Subcutaneous adipose tissue (tissue), 4 donors: Measurements from ENCODE around the gene PPP2CA. TPM values are rescaled to one million over a fixed set of nuclear protein-coding genes. Genes with fewer than 3 reads are reported as not detected.

Experiments used
- total RNA-seq, 4 donors: library from RNA; depleted of rRNA; stranded (reverse); fragments of >200 nt; gene quantifications; one replicate each; pipeline ENCODE4 v1.1.0, GENCODE V29; 2016
- TF ChIP-seq, protein P1 (sequence below): fragments of 450-650 bp; IDR thresholded peaks from one replicate; pipeline ENCODE4 v1.5.1; 2016; ENCODE audit warnings: low read depth, mild to moderate bottlenecking, control low read depth, antibody characterized with exemption, moderate library complexity

The PPP2CA gene
- total RNA-seq: 100 to 1,000 TPM in 2 of 4 donors, 10 to 100 TPM in 2; 63.6 to 133 (median 111) TPM

DNA sequence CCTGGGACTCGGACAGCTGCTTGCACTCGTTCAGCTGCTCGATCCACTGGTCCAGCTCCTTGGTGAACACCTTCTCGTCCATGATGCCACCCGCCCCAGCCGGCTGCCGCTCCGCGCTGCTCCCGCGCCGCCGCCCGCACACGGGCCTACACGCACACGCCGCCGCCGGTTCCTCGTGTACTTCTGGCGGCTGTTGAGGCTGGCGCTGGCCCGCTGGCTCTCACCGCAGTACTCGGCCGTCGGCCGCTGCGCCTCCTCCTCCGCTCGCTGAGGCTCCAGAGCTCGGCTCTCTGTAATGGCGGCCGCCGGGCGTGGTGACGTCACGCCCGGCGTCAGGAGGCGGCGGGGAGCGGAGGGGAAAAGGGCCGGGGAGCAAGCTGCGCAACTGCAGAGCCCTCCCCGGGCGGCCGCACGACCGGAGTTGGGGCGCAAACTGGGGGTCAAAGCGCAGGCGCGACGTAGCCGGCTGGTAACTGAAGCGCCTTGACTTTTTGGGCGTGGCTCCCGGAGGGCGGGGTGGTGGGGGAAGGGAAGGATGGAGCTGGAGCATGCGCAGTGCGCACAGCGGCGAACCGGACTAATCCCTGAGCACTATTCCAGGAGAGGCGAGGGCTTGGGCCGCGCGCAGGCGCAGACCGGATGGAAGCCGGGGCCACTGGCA lies at the start of gene PPP2CA:
PPP2CA (minus strand) TSS at position 294 of the 661 bp plus-strand sequence; CDS start at position 82, 212 bp downstream.
- TF ChIP-seq, protein P1, sequence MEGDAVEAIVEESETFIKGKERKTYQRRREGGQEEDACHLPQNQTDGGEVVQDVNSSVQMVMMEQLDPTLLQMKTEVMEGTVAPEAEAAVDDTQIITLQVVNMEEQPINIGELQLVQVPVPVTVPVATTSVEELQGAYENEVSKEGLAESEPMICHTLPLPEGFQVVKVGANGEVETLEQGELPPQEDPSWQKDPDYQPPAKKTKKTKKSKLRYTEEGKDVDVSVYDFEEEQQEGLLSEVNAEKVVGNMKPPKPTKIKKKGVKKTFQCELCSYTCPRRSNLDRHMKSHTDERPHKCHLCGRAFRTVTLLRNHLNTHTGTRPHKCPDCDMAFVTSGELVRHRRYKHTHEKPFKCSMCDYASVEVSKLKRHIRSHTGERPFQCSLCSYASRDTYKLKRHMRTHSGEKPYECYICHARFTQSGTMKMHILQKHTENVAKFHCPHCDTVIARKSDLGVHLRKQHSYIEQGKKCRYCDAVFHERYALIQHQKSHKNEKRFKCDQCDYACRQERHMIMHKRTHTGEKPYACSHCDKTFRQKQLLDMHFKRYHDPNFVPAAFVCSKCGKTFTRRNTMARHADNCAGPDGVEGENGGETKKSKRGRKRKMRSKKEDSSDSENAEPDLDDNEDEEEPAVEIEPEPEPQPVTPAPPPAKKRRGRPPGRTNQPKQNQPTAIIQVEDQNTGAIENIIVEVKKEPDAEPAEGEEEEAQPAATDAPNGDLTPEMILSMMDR: no peak

DNA sequence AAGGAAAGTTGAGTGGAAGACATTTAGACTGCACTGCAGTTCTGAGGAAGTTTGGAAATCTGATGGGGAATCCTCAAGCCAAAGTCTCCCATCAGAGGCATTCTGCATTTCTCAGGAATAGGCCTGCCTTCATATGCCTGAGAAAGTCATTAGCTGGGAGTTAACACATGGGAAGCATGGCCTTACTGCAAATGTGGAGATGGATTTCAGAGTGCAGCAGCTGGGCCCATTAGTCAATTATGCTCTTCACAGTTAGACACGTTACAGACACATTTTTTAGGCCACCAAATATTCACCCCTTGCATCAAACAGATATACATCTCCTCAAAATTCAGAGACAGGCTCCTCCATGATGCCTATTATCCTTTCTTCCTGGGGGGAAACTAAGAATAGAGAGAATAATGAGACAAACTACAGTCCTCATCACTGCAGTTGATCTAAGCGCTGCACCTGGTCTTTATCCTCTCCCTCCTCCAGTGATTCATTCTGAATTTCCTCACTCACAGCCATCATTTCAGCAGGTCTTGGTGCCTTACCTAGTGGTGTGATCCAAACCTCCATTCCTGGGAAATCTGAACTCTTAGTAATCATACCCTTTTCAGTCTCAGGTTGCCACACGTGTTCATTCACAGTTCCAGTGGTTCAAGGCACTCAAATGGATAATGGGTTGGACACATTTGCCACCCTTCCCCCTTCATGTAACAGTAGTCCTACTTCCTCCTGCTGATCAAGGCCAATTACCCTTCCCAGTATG lies 47.9 kb upstream of the PPP2CA start:
- TF ChIP-seq, protein P1: no peak

DNA sequence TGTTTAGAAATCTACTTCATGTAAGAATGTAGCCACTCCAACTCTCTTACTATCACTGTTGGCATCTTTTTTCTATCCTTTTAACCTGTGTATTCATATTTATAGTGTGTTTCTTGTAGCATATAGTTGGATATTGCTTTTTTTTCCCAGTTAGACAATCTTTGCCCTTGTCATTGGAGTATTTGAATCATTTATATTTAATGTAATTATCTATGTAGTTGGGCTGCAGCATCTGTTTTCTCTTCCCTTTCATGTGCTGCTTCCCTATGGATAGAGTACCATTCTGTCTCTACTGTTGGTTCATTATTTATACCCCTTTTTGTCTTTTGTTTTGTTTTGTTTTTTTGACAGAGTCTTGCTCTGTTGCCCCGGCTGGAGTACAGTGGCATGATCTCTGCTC lies 45.2 kb upstream of the PPP2CA start:
- TF ChIP-seq, protein P1: no peak

DNA sequence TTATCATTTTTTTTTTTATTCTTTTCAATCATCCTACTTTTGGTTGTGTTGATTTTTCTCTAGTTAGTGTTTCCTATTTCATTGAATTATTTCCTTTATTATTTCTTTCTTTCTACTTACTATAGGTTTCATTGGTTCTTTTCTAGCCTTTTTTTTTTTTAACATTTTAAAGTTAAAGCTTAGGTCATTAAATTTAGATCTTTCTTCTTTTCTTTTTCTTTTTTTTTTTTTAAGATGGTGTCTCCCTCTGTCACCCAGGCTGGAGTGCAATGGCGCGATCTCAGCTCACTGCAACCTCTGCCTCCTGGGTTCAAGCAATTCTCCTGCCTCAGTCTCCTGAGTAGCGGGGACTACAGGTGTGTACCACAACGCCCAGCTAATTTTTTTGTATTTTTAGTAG lies 43.0 kb upstream of the PPP2CA start:
- TF ChIP-seq, protein P1: no peak

DNA sequence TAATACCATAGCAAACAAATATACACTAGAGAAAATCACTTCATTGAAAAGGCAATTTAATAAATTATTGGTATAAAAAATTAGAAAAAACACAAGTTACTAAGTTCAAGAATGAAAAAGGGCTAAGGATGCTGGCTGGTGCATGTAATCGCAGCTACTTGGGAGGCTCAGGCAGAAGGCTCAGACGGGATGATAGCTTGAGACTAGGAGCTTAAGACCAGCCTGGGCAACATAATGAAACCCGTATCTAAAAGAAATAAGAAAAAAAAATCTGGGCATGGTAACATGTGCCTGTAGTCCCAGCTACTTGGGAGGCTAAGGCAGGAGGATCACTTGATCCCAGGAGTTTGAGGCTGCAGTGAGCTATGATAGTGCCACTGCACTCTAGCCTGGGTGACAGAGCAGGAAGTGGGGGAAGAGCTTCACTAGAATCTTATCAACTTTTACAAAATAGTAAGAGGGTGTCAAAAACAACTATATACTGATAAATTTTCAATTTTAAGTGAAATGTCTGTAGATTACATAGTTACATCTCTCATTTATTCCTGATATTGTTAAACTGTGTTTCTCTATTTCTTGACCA lies 42.2 kb upstream of the PPP2CA start:
- TF ChIP-seq, protein P1: no peak

DNA sequence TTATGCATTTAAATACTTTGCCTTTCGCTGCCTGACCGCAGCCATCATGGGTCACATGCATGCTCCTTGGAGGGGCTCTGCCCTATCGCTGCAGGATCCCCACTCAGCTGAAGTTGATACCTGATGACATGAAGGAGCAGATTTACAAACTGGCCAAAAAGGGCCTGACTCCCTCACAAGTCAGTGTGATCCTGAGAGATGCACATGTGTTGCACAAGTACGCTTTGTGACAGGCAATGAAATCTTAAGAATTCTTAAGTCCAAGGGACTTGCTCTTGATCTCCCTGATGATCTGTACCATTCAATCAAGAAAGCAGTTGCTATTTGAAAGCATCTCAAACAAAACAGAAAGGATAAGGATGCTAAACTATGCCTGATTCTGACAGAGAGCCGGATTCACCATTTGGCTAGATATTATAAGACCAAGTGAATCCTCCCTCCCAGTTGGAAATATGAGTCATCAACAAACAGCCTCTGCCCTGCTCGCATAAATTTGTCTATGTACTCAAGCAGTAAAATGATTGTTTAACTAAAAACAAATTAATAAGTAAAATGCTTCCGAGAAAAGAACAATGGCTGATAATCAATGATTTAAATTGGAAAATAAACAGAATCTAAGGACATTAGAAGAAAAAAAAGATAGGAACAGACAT lies 41.6 kb upstream of the PPP2CA start:
- TF ChIP-seq, protein P1: no peak

DNA sequence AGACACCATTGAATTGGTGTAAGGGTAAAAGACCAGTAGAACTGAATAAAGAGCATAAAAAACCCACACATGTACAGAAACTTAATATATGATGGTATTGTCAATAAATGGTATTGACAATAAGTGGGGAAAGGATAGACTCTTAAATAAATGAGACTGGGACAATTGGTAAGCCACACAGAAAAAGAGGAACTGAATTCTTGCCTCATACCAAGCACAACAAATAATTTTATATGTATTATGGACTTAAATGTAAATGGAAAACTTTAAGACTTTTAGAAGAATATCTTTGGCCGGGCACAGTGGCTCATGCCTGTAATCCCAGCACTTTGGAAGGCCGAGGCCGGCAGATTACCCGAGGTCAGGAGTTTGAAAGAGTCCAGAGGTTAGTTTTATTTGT lies 37.9 kb upstream of the PPP2CA start:
- TF ChIP-seq, protein P1: no peak
